ENCODE results near the gene SCYL2. TPM values are rescaled to one million over a fixed set of nuclear protein-coding genes. Genes with fewer than 3 reads are reported as not detected.
"Not testable (repeated sequence)": the region's sequence is repeated elsewhere in the genome, so short reads cannot be mapped to it uniquely, and the experiment has no call there.

Gene SCYL2
- total RNA-seq, 4 donors from 2014 or later, result 47.8 to 68.8 (median 54.9) TPM

GRCh38 chr12:100258127-100258526 lies 8.8 kb upstream of the SCYL2 start:
- Histone ChIP-seq H3K27ac (no peak overlapping the region), H3K9me3 (no peaks in the 10 kb centered on the region), H3K27me3 (no peaks in the 10 kb centered on the region), H3K4me1 (no peaks in the 10 kb centered on the region), H3K4me3 (replicated peaks in 1 of 3) (no peak overlapping the region), H3K36me3 (no peaks in the 10 kb centered on the region)
- no peak for TF ChIP-seq POLR2A (IDR thresholded peaks at IDR 0.05)
- no peak for TF ChIP-seq CTCF (IDR thresholded peaks at IDR 0.05)
- intact Hi-C loops (cut with DNase I), result no loop called here
- WGBS, 2 donors, result 91 to 100% methylated on average over 1 of the region's 1 CpG
- DNase-seq, result no peak

GRCh38 chr12:100263131-100263530 lies 3.8 kb upstream of the SCYL2 start:
- 81 to 87% methylated on average over 5 of the region's 5 CpGs for WGBS, 2 donors
- Histone ChIP-seq H3K9me3 (no peaks in the 10 kb centered on the region), H3K36me3 (no peaks in the 10 kb centered on the region), H3K4me1 (no peaks in the 10 kb centered on the region), H3K27me3 (no peaks in the 10 kb centered on the region), H3K27ac (no peak overlapping the region), H3K4me3 (replicated peaks in 1 of 3) (no peak overlapping the region)
- DNase-seq, result no peak
- no peak for TF ChIP-seq CTCF (IDR thresholded peaks at IDR 0.05)
- TF ChIP-seq POLR2A (IDR thresholded peaks at IDR 0.05), result no peak
- intact Hi-C loops (cut with DNase I), result no loop called here

- H3K4me3 ChIP-seq (replicated peaks in 1 of 3); DNase-seq; H3K27me3 ChIP-seq; H3K9me3 ChIP-seq; H3K27ac ChIP-seq; H3K36me3 ChIP-seq; intact Hi-C loops (cut with DNase I): not testable (repeated sequence)
- H3K4me1 ChIP-seq, result peaks cover 13 to 15% of the 10 kb centered on the region in 2 donors
- 98% methylated on average over 5 of the region's 5 CpGs for WGBS, 2 donors
Measured at GRCh38 chr12:100265107-100265506, 1.9 kb upstream of the SCYL2 start.

DNA sequence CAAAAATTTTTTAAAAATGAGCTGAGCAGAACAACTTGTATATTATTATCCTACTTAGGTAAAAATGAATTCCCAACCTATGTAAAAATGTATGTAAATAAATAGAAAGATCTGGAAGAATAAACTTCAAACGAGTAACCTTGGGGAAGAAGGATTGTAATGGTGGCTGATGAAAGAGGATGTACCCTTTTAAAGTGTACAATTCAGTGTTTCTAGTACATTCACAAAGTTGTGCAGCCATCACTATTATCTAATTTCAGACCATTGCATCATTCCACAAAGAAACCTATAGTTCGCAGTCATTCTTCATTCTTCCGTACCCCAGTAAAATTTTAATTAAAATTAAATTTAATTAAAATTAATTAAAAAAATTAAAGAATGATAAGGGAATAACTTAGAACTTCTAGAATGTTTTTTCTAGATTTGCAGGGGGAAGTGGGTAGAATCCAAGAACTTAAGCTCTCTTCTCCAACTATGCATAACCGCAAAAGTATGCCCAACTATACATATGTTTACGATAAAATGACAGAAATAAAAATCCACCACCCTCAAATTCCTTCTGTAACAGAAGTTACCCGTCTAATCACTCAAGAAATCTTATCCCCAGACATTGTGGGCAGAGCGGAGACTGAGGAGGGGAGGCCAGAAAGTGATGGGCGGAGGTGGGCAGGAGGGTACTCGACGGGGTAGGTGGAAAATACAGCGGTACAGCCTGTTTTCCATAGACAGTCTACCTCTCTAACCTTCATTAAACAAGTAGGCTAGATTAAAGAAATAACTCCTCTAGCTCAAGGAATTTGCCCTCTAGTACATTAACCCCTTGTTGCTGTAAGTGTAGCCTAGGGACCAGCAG lies 1.0 kb upstream of the SCYL2 start:
- intact Hi-C loops (cut with DNase I), result no loop called here
- Histone ChIP-seq H3K27me3 (no peaks in the 10 kb centered on the region), H3K4me1 (peaks cover 13 to 15% of the 10 kb centered on the region in 2 donors), H3K4me3 (replicated peaks in 1 of 3) (peak overlapping the region in 1 of 3 donors; percentile 74), H3K27ac (peak overlapping the region in 2 of 3 donors; percentile 94 to 96), H3K36me3 (no peaks in the 10 kb centered on the region), H3K9me3 (no peaks in the 10 kb centered on the region)
- WGBS, 2 donors, result 68% methylated on average over 11 of the region's 11 CpGs
- no peak for TF ChIP-seq POLR2A (IDR thresholded peaks at IDR 0.05)
- TF ChIP-seq CTCF (IDR thresholded peaks at IDR 0.05), result no peak
- no peak for DNase-seq

DNA sequence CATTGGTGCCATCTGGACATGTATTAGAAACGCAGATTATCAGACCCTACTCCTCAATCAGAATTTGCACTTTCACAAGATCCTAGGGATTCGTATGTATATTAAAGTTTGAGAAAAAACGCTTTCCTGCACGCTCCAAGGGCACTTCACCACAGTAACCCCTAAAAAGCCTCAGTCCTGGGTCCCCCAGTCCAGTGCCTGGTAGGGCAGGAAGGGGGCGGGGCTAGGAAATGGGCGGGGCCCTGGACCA lies 467 bp upstream of the SCYL2 start:
- WGBS, 2 donors, result 2 to 3% methylated on average over 6 of the region's 6 CpGs
- Histone ChIP-seq H3K4me3 (replicated peaks in 1 of 3) (peak overlapping the region in 2 of 3 donors; percentile 38 to 74), H3K4me1 (peaks cover 13 to 15% of the 10 kb centered on the region in 2 donors), H3K36me3 (no peaks in the 10 kb centered on the region), H3K27me3 (no peaks in the 10 kb centered on the region), H3K27ac (peak overlapping the region in 2 of 3 donors; percentile 94 to 96), H3K9me3 (no peaks in the 10 kb centered on the region)
- no peak for DNase-seq
- intact Hi-C loops (cut with DNase I), result no loop called here
- no peak for TF ChIP-seq CTCF (IDR thresholded peaks at IDR 0.05)
- TF ChIP-seq POLR2A (IDR thresholded peaks at IDR 0.05), result no peak

All from thyroid gland (tissue), 4 donors.